HEK293 (cell line): ENCODE data around the gene HSPA4.

Source experiments
- CTCF ChIA-PET: fragments of 350-600 bp; formaldehyde crosslinking; extraction: SDS; loops from one replicate; lab custom pipeline; 2021; ENCODE audit warnings: antibody characterized with exemption; lab: Yijun Ruan, JAX
- POLR2A ChIA-PET: fragments of 300-600 bp; formaldehyde crosslinking; extraction: SDS; loops from one replicate; lab custom pipeline; 2020; ENCODE audit warnings: antibody characterized with exemption, inconsistent platforms; lab: Yijun Ruan, JAX
- H3K27ac ChIP-seq: fragments of 200-500 bp; sonication (Bioruptor generic); 2 replicates; pipeline ENCODE4 v1.5.1; 2014; ENCODE audit warnings: low read depth, low read length, control low read depth, inconsistent platforms; ENCODE audit errors: extremely low read depth
- H3K36me3 ChIP-seq, 2 experiments: fragments of 200-500 bp in 1 of 2; sonication (Bioruptor generic) in 1 of 2; 1 replicate in 1 of 2; 2 replicates in 1 of 2; pipeline ENCODE4 v1.5.1; 2014 to 2017; ENCODE audit warnings: inconsistent platforms in 2 of 2, low read length in 2 of 2; ENCODE audit not compliant: control insufficient read depth in 2 of 2, insufficient read depth in 1 of 2
- H3K4me1 ChIP-seq: fragments of 200-500 bp; sonication (Bioruptor generic); 2 replicates; pipeline ENCODE4 v1.5.1; 2014; ENCODE audit warnings: mild to moderate bottlenecking, low read length, inconsistent platforms; ENCODE audit not compliant: control insufficient read depth, insufficient read depth
- H3K4me3 ChIP-seq: 2 replicates; pipeline ENCODE4 v1.5.1; 2011; ENCODE audit warnings: low read depth, mild to moderate bottlenecking, control low read depth, low read length, moderate library complexity
- H3K9me3 ChIP-seq: fragments of 200-500 bp; sonication (Bioruptor generic); 2 replicates; pipeline ENCODE4 v1.5.1; 2014; ENCODE audit warnings: low read depth, low read length, inconsistent platforms; ENCODE audit not compliant: control insufficient read depth, insufficient read depth
- HOXC10 ChIP-seq: sonication (generic); formaldehyde crosslinking; IDR thresholded peaks from 2 replicates; pipeline ENCODE4 v1.8.1; 2023; ENCODE audit warnings: mild to moderate bottlenecking, missing genetic modification reagents
- KLF1 ChIP-seq: fragments of 450-650 bp; formaldehyde crosslinking; IDR thresholded peaks from 2 replicates; pipeline ENCODE4 v1.5.1; 2016; ENCODE audit warnings: missing biosample characterization, missing genetic modification characterization
- KLF10 ChIP-seq: fragments of 450-650 bp; IDR thresholded peaks from 2 replicates; pipeline ENCODE4 v1.5.1; 2018; ENCODE audit warnings: missing biosample characterization, mild to moderate bottlenecking, missing genetic modification characterization
- WT1 ChIP-seq: fragments of 450-650 bp; formaldehyde crosslinking; IDR thresholded peaks from 2 replicates; pipeline ENCODE4 v1.5.1; 2016; ENCODE audit warnings: missing biosample characterization, missing genetic modification characterization
- ZNF114 ChIP-seq: fragments of 450-650 bp; formaldehyde crosslinking; IDR thresholded peaks from 2 replicates; pipeline ENCODE4 v1.5.0; 2017; ENCODE audit warnings: missing biosample characterization, missing genetic modification characterization
- ZNF132 ChIP-seq: fragments of 450-650 bp; formaldehyde crosslinking; IDR thresholded peaks from 2 replicates; pipeline ENCODE4 v1.5.1; 2017; ENCODE audit warnings: missing biosample characterization, missing genetic modification characterization, borderline replicate concordance
- ZNF146 ChIP-seq: fragments of 450-650 bp; formaldehyde crosslinking; IDR thresholded peaks from 2 replicates; pipeline ENCODE4 v1.5.1; 2016; ENCODE audit warnings: missing biosample characterization, missing genetic modification characterization
- ZNF157 ChIP-seq: fragments of 450-650 bp; formaldehyde crosslinking; IDR thresholded peaks from 2 replicates; pipeline ENCODE4 v1.5.1; 2016; ENCODE audit warnings: missing biosample characterization, missing genetic modification characterization
- ZNF202 ChIP-seq: fragments of 450-650 bp; formaldehyde crosslinking; IDR thresholded peaks from 2 replicates; pipeline ENCODE4 v1.5.1; 2016; ENCODE audit warnings: missing biosample characterization, missing genetic modification characterization, borderline replicate concordance
- ZNF214 ChIP-seq: fragments of 450-650 bp; formaldehyde crosslinking; IDR thresholded peaks from 2 replicates; pipeline ENCODE4 v1.5.1; 2017; ENCODE audit warnings: missing biosample characterization, mild to moderate bottlenecking, missing genetic modification characterization, borderline replicate concordance
- ZNF223 ChIP-seq: fragments of 450-650 bp; formaldehyde crosslinking; IDR thresholded peaks from 2 replicates; pipeline ENCODE4 v1.5.1; 2016; ENCODE audit warnings: missing biosample characterization, missing genetic modification characterization
- ZNF530 ChIP-seq: fragments of 450-650 bp; formaldehyde crosslinking; IDR thresholded peaks from 2 replicates; pipeline ENCODE4 v1.5.1; 2016; ENCODE audit warnings: low read depth, missing biosample characterization, missing genetic modification characterization
- ZNF629 ChIP-seq: fragments of 450-650 bp; formaldehyde crosslinking; IDR thresholded peaks from 2 replicates; pipeline ENCODE4 v1.5.1; 2017; ENCODE audit warnings: missing biosample characterization, missing genetic modification characterization
- ZNF677 ChIP-seq: fragments of 450-650 bp; IDR thresholded peaks from 2 replicates; pipeline ENCODE4 v1.5.0; 2018; ENCODE audit warnings: missing biosample characterization, mild to moderate bottlenecking, missing genetic modification characterization, moderate library complexity
- ZNF747 ChIP-seq: fragments of 450-650 bp; formaldehyde crosslinking; IDR thresholded peaks from 2 replicates; pipeline ENCODE4 v1.5.1; 2016; ENCODE audit warnings: missing biosample characterization, missing genetic modification characterization
- TF ChIP-seq, protein P1 (sequence below): fragments of 450-650 bp; formaldehyde crosslinking; IDR thresholded peaks from 2 replicates; pipeline ENCODE4 v1.5.1; 2016; ENCODE audit warnings: missing biosample characterization, missing genetic modification characterization
- TF ChIP-seq, protein P2 (sequence below): IDR thresholded peaks from 2 replicates; pipeline ENCODE4 v1.6.1; 2011; ENCODE audit warnings: mild to moderate bottlenecking, low read depth, low read length, borderline replicate concordance
- TF ChIP-seq, protein P3 (sequence below): fragments of 450-650 bp; formaldehyde crosslinking; conservative IDR thresholded peaks from 2 replicates; pipeline ENCODE4 v1.5.1; 2016; ENCODE audit warnings: low read depth, missing biosample characterization, missing genetic modification characterization
- TF ChIP-seq, protein P4 (sequence below): fragments of 450-650 bp; formaldehyde crosslinking; IDR thresholded peaks from 2 replicates; pipeline ENCODE4 v1.5.1; 2017; ENCODE audit warnings: missing biosample characterization, missing genetic modification characterization
- TF ChIP-seq, protein P5 (sequence below): fragments of 450-650 bp; formaldehyde crosslinking; IDR thresholded peaks from 2 replicates; pipeline ENCODE4 v1.5.1; 2017; ENCODE audit warnings: missing biosample characterization, missing genetic modification characterization
- TF ChIP-seq, protein P6 (sequence below): fragments of 450-650 bp; formaldehyde crosslinking; IDR thresholded peaks from 2 replicates; pipeline ENCODE4 v1.5.0; 2017; ENCODE audit warnings: missing biosample characterization, missing genetic modification characterization, borderline replicate concordance

The HSPA4 gene

DNA sequence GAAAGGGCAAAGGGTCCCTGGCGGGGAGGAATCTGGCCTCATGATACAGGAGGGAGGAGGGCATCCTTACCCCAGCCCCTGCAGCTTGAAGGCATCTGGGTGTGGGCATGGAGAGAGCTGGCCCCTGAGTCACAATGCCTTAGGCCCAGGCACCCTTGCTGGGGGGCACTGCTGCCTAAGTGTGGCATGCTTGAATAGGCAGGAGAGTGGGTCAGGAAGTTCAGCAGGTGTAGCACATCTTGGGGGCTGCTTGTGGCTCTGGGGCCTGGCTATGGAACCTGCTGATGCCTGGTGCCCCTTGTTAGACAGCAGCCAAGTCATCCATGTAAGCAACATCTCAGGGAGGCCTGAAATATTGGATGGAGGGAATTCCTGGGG, 63.1 kb downstream of the HSPA4 start:
- no peaks in the 10 kb centered on the region for H3K36me3 ChIP-seq
- CTCF ChIA-PET: interaction anchor here (0.6 to 5.2 kb wide), 5 partner anchors 133 to 816 kb away, joined by 4 to 98 read pairs (median 5); no protein-coding TSS in a partner anchor
- H3K4me1 ChIP-seq: no peaks in the 10 kb centered on the region
- no peak overlapping the region for H3K4me3 ChIP-seq
- H3K27ac ChIP-seq: no peak overlapping the region
- H3K9me3 ChIP-seq: no peaks in the 10 kb centered on the region
- TF ChIP-seq ZNF157: no peak
- TF ChIP-seq KLF1 (tag by site-specific recombination): no peak
- TF ChIP-seq ZNF114 (tag by site-specific recombination): no peak
- no peak for TF ChIP-seq WT1 (tag by site-specific recombination)
- TF ChIP-seq HOXC10 (CRISPR knock-in tag): no peak
- TF ChIP-seq, protein P1, sequence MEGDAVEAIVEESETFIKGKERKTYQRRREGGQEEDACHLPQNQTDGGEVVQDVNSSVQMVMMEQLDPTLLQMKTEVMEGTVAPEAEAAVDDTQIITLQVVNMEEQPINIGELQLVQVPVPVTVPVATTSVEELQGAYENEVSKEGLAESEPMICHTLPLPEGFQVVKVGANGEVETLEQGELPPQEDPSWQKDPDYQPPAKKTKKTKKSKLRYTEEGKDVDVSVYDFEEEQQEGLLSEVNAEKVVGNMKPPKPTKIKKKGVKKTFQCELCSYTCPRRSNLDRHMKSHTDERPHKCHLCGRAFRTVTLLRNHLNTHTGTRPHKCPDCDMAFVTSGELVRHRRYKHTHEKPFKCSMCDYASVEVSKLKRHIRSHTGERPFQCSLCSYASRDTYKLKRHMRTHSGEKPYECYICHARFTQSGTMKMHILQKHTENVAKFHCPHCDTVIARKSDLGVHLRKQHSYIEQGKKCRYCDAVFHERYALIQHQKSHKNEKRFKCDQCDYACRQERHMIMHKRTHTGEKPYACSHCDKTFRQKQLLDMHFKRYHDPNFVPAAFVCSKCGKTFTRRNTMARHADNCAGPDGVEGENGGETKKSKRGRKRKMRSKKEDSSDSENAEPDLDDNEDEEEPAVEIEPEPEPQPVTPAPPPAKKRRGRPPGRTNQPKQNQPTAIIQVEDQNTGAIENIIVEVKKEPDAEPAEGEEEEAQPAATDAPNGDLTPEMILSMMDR (tag by site-specific recombination): no peak
- no peak for TF ChIP-seq ZNF202
- no peak for TF ChIP-seq ZNF677 (tag by site-specific recombination)
- TF ChIP-seq ZNF146 (tag by site-specific recombination): no peak
- TF ChIP-seq, protein P2, sequence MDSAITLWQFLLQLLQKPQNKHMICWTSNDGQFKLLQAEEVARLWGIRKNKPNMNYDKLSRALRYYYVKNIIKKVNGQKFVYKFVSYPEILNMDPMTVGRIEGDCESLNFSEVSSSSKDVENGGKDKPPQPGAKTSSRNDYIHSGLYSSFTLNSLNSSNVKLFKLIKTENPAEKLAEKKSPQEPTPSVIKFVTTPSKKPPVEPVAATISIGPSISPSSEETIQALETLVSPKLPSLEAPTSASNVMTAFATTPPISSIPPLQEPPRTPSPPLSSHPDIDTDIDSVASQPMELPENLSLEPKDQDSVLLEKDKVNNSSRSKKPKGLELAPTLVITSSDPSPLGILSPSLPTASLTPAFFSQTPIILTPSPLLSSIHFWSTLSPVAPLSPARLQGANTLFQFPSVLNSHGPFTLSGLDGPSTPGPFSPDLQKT: no peak
- TF ChIP-seq KLF10 (tag by site-specific recombination): no peak
- no peak for TF ChIP-seq ZNF530 (tag by site-specific recombination)
- no peak for TF ChIP-seq ZNF214 (tag by site-specific recombination)
- TF ChIP-seq ZNF629 (tag by site-specific recombination): no peak
- TF ChIP-seq ZNF747 (tag by site-specific recombination): no peak
- TF ChIP-seq, protein P3, sequence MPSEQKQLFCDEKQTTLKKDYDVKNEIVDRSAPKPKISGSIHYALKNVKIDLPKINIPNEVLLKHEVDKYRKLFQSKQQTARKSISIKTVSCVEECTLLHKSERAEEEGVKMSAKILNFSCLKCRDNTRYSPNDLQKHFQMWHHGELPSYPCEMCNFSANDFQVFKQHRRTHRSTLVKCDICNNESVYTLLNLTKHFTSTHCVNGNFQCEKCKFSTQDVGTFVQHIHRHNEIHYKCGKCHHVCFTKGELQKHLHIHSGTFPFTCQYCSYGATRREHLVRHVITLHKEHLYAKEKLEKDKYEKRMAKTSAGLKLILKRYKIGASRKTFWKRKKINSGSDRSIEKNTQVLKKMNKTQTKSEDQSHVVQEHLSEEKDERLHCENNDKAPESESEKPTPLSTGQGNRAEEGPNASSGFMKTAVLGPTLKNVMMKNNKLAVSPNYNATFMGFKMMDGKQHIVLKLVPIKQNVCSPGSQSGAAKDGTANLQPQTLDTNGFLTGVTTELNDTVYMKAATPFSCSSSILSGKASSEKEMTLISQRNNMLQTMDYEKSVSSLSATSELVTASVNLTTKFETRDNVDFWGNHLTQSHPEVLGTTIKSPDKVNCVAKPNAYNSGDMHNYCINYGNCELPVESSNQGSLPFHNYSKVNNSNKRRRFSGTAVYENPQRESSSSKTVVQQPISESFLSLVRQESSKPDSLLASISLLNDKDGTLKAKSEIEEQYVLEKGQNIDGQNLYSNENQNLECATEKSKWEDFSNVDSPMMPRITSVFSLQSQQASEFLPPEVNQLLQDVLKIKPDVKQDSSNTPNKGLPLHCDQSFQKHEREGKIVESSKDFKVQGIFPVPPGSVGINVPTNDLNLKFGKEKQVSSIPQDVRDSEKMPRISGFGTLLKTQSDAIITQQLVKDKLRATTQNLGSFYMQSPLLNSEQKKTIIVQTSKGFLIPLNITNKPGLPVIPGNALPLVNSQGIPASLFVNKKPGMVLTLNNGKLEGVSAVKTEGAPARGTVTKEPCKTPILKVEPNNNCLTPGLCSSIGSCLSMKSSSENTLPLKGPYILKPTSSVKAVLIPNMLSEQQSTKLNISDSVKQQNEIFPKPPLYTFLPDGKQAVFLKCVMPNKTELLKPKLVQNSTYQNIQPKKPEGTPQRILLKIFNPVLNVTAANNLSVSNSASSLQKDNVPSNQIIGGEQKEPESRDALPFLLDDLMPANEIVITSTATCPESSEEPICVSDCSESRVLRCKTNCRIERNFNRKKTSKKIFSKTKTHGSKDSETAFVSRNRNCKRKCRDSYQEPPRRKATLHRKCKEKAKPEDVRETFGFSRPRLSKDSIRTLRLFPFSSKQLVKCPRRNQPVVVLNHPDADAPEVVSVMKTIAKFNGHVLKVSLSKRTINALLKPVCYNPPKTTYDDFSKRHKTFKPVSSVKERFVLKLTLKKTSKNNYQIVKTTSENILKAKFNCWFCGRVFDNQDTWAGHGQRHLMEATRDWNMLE (tag by site-specific recombination): no peak
- POLR2A ChIA-PET: no interaction called here

DNA sequence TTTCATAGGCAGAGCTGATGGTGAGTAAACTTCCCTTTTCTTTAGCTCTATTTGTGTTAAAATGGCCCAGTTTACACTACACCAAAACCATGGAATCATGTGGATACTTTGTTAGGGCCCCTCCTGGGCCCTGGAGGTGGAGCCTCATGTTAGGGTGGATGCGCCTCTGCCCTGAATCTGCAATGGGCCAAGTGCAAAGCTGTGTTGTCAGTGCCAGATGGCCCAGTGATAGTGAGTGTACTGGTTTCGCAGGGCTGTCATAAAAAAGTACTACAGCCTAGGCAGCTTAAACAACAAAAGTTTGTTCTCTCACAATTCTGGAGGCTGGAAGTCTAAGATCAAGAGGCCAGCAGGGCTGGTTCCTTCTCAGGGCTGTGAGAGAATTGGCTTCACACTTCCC, 64.8 kb downstream of the HSPA4 start:
- TF ChIP-seq, protein P4, sequence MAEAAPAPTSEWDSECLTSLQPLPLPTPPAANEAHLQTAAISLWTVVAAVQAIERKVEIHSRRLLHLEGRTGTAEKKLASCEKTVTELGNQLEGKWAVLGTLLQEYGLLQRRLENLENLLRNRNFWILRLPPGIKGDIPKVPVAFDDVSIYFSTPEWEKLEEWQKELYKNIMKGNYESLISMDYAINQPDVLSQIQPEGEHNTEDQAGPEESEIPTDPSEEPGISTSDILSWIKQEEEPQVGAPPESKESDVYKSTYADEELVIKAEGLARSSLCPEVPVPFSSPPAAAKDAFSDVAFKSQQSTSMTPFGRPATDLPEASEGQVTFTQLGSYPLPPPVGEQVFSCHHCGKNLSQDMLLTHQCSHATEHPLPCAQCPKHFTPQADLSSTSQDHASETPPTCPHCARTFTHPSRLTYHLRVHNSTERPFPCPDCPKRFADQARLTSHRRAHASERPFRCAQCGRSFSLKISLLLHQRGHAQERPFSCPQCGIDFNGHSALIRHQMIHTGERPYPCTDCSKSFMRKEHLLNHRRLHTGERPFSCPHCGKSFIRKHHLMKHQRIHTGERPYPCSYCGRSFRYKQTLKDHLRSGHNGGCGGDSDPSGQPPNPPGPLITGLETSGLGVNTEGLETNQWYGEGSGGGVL (tag by site-specific recombination): no peak
- TF ChIP-seq, protein P5, sequence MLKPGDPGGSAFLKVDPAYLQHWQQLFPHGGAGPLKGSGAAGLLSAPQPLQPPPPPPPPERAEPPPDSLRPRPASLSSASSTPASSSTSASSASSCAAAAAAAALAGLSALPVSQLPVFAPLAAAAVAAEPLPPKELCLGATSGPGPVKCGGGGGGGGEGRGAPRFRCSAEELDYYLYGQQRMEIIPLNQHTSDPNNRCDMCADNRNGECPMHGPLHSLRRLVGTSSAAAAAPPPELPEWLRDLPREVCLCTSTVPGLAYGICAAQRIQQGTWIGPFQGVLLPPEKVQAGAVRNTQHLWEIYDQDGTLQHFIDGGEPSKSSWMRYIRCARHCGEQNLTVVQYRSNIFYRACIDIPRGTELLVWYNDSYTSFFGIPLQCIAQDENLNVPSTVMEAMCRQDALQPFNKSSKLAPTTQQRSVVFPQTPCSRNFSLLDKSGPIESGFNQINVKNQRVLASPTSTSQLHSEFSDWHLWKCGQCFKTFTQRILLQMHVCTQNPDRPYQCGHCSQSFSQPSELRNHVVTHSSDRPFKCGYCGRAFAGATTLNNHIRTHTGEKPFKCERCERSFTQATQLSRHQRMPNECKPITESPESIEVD (tag by site-specific recombination): no peak
- TF ChIP-seq ZNF223 (tag by site-specific recombination) (no peak), ZNF132 (tag by site-specific recombination) (no peak), WT1 (tag by site-specific recombination) (no peak)
- TF ChIP-seq, protein P6, sequence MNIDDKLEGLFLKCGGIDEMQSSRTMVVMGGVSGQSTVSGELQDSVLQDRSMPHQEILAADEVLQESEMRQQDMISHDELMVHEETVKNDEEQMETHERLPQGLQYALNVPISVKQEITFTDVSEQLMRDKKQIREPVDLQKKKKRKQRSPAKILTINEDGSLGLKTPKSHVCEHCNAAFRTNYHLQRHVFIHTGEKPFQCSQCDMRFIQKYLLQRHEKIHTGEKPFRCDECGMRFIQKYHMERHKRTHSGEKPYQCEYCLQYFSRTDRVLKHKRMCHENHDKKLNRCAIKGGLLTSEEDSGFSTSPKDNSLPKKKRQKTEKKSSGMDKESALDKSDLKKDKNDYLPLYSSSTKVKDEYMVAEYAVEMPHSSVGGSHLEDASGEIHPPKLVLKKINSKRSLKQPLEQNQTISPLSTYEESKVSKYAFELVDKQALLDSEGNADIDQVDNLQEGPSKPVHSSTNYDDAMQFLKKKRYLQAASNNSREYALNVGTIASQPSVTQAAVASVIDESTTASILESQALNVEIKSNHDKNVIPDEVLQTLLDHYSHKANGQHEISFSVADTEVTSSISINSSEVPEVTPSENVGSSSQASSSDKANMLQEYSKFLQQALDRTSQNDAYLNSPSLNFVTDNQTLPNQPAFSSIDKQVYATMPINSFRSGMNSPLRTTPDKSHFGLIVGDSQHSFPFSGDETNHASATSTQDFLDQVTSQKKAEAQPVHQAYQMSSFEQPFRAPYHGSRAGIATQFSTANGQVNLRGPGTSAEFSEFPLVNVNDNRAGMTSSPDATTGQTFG (tag by site-specific recombination): no peak
- no peak overlapping the region for H3K4me3 ChIP-seq
- POLR2A ChIA-PET: no interaction called here
- H3K36me3 ChIP-seq: no peaks in the 10 kb centered on the region
- CTCF ChIA-PET: interaction anchor here (0.5 to 1.8 kb wide), 2 partner anchors 170 to 824 kb away, joined by 3 to 8 read pairs; no protein-coding TSS in a partner anchor
- H3K4me1 ChIP-seq: no peaks in the 10 kb centered on the region
- H3K9me3 ChIP-seq: no peaks in the 10 kb centered on the region
- no peak overlapping the region for H3K27ac ChIP-seq
